HG02588 (cell line): ENCODE results near the gene CTBS.
"Not testable (repeated sequence)": the region's sequence is repeated elsewhere in the genome, so short reads cannot be mapped to it uniquely, and the experiment has no call there.

ENCODE experiments used
- ATAC-seq: cut with Tn5 transposase; IDR thresholded peaks from one replicate; pipeline ENCODE4 v1.9.1; 2021; ENCODE audit warnings: mild to moderate bottlenecking, moderate library complexity; ENCODE audit not compliant: unreplicated experiment

CTBS gene

DNA sequence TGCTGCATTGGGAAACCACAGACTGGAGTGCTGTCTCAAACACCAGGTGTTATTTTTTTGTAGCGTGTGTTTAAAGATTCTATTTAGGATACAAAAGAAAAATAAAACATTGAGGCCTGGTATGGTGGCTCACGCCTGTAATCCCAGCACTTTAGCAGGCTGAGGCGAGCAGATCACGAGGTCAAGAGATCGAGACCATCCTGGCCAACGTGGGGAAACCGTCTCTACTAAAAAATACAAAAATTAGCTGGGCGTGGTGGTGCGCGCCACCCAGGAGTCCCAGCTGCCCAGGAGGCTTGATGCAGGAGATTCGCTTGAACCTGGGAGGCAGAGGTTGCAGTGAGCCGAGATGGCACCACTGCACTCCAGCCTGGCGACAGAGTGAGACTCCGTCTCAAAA is 66.4 kb downstream of the CTBS start:
- not testable (repeated sequence) for ATAC-seq

DNA sequence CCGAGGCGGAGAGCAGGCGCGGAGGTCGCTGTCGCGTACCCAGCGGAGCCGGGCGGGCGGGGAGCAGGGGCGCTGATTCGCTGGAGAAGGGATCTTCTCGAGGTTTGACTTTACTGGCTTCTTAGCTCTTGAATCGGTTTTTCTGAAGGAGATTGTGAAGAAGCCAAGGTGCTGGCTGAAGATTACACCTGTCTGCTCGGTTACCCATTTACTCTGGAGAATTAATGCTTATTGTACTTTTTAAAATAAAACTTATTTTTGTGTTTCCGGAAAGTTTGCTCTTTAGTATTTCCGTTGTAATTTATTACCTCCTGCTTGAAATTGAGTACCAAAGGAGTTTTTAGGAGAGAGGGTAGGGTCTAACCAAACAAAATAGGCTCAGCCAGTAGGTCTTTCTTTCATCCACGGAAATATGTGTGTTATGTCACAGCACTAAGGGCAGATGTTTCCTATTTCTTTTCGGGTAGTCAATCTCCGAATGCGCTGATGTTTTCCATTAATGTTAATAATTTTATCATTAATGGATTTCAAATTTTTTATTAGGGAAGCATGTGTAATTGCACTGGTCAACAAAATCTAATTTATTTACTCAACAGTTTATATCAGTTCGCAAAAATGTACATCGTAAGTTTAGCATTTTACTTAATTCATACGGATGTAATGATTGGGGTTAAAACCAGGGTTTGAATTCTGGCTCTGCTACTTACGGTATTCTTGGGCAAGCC is 67.3 kb downstream of the CTBS start:
- no peak for ATAC-seq

DNA sequence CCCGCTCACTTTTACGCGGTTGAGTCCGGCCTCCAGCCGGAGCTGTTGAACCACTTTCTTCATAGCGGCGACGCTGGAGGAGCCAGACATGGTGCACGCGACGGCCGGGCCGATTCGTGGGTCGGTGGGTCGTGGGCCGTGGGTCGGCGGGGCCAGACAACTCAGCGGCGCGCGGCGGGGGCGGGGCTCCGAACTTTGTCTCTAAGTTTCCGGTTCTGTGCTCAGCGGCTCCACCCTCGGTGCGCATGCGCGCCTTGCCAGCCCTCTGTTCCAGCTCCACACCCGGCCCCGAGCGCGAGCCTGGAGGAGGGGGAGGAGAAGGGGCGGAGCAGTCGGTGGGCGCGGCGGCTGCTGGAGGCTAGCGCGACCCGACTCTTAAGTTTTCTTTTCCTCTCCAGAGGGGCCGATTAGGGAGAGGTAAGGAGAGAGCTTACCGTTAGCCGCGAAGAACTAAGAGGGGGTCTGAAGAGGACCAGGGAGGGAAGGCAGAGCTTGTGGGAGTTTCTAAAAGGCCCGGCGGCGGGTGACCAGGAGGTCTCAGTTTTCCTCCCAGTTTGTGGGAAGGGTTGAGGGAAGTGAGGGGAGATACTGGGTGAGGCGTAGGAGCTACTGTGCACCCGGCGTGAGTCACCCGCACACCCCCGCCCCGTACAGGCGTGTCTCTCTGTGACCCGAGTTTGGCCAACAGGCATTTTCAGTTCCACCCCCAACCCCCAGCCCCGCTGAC is 68.1 kb downstream of the CTBS start, which contains the start of the genes GNG5 and SPATA1:
GNG5 (minus strand) TSS at position 580 of the 727 bp plus-strand sequence; CDS start at position 90, 490 bp downstream.
SPATA1 (plus strand) TSS at position 385 of the 727 bp plus-strand sequence. CDS start 9,974 bp downstream, outside the sequence.
- ATAC-seq, result peak; percentile 79

DNA sequence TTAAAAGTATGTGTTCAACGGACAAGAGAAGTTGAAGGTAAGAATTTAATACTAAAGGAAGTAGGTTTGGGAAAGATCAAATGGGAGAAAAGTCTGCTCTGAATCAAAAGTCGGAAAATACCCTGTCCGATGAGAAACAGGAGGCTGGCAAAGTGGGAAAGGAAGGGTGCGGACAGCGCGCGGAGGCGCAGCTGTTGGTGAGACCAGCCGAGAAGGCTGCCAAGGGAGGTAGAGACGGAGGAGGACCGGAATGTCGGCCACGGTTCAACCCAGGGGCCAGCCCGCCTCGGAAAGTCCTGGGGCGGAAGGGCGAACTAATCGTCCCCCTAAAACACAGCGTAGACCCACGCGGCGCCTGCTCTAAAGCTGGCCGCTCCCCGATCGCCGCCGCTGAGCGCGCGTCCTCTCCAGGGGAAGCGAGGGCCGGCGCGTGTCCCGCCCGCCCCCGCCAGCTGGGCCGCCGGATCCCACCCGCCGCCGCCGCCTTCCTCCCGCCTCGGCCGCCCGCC is 68.7 kb downstream of the CTBS start:
- peak; percentile 29 for ATAC-seq

DNA sequence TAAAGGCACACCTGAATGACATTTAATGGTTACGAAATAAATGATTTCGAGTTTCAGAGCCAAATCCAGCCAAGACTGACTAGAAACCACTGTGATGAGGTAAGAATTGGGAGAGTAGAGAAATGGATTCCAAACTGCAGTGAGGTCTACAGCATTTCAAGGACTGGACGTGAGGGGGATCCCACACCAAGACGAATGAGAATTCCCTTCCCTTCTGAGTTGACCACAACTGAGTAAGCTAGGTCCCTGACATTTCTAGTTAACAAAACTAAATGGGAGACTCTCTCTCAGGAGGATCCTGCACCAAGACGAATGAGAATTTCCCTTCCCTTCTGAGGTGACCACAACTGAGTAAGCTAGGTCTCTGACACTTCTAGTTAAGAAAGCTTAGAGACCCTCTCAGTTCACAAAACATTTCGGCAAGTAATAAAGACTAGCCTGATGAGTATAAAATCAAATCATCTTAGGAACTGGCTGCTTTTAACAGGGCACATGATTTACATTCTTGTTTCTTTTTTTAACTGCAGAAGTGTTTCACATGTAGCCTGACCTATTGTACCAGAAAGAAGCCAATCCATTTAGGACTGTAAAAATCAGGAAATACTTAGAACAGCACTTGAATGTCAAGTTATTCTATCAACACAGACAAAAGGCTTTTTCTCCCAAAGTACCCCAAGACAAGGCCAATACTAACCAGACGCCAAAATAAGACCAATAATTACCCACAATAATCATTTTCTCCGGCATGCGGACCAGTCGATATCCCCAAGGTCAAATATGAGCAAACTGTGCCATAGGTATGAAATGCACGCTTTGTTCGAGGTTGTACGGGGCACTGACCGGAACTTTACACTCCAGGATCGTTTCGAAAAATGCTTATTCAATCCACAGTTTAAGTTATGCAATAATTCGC is 69.4 kb downstream of the CTBS start:
- no peak for ATAC-seq

DNA sequence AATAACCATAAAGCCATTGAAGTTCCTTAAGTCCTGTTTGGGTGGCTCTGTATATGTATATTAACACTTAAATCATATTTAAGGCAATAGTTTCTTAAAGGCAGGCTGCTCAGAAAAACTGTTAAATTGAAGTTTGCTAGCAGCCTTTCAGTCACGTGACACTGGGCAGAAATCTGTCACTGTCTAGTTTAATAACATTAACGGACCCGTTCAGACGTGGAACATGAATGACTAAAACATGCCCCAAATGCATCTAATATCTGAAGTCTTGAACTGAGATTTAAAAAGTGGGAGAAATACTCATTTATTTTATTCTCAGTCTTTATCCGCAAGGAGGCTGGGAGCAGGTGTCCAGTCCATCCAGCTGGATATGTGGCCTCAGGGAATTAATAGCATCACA is 71.3 kb downstream of the CTBS start:
- no peak for ATAC-seq
